ENCODE results near the gene ADRM1. TPM values are rescaled to one million over a fixed set of nuclear protein-coding genes. Genes with fewer than 3 reads are reported as not detected.
A peak's percentile ranks its signal among the peaks of the same experiment; 100 is the strongest.

ADRM1 gene
- total RNA-seq, 2 experiments from 2014 or later, result 87.0 to 128 TPM

- POLR2A ChIA-PET, result no interaction called here
- no peaks in the 10 kb centered on the region for H3K9me3 ChIP-seq (ENCODE audit: low read length)
- no peaks in the 10 kb centered on the region for H4K20me1 ChIP-seq (ENCODE audit: insufficient read depth, low read length)
- H3K4me2 ChIP-seq (ENCODE audit: low read length), result no peak overlapping the region
- TF ChIP-seq CTCF (conservative IDR thresholded peaks at IDR 0.05; ENCODE audit: low read length) (no peak), EZH2phosphoT487 (IDR thresholded peaks at IDR 0.05; ENCODE audit: borderline replicate concordance, low read depth, low read length) (no peak)
- no peak overlapping the region for H3K4me3 ChIP-seq (ENCODE audit: low read depth, low read length, poor library complexity, severe bottlenecking)
- no peak overlapping the region for H2AFZ ChIP-seq (ENCODE audit: low read length)
- H3K36me3 ChIP-seq (ENCODE audit: insufficient read depth, low read length), result peaks cover 53% of the 10 kb centered on the region
- DNase-seq (ENCODE audit: low spot score), result no peak
- CTCF ChIA-PET (ENCODE audit: unreplicated experiment), result no interaction called here
- H3K79me2 ChIP-seq (ENCODE audit: insufficient read depth, low read depth, low read length), result no peaks in the 10 kb centered on the region
- no peak overlapping the region for H3K27ac ChIP-seq (ENCODE audit: low read depth, low read length, poor library complexity, severe bottlenecking)
- H3K9me2 ChIP-seq (ENCODE audit: insufficient read depth, low read length), result no peaks in the 10 kb centered on the region
- intact Hi-C loops (cut with micrococcal nuclease; ENCODE audit: unreplicated experiment), result no loop called here
- no TSS peak for BruUV-seq (replicated peaks)
- H3K4me1 ChIP-seq (ENCODE audit: insufficient read depth, low read length, poor library complexity, severe bottlenecking), result peaks cover 5% of the 10 kb centered on the region
These were observed 16.6 kb downstream of the ADRM1 start for GRCh38 chr20:62319346-62319909.

- H3K36me3 ChIP-seq (ENCODE audit: insufficient read depth, low read length), result peaks cover 62% of the 10 kb centered on the region
- H3K4me3 ChIP-seq (ENCODE audit: low read depth, low read length, poor library complexity, severe bottlenecking), result no peak overlapping the region
- no peaks in the 10 kb centered on the region for H3K9me3 ChIP-seq (ENCODE audit: low read length)
- DNase-seq (ENCODE audit: low spot score), result peak; percentile 69
- no peak overlapping the region for H3K4me2 ChIP-seq (ENCODE audit: low read length)
- POLR2A ChIA-PET, result interaction anchor here (0.5 to 0.6 kb wide), 2 partner anchors 66 to 1311 kb away, joined by 3 to 4 read pairs; partner anchors contain the start of gene RPS21
- H3K9me2 ChIP-seq (ENCODE audit: insufficient read depth, low read length), result no peaks in the 10 kb centered on the region
- no peaks in the 10 kb centered on the region for H3K79me2 ChIP-seq (ENCODE audit: insufficient read depth, low read depth, low read length)
- CTCF ChIA-PET (ENCODE audit: unreplicated experiment), result no interaction called here
- H2AFZ ChIP-seq (ENCODE audit: low read length), result no peak overlapping the region
- peaks cover 5% of the 10 kb centered on the region for H3K4me1 ChIP-seq (ENCODE audit: insufficient read depth, low read length, poor library complexity, severe bottlenecking)
- H4K20me1 ChIP-seq (ENCODE audit: insufficient read depth, low read length), result no peaks in the 10 kb centered on the region
- intact Hi-C loops (cut with micrococcal nuclease; ENCODE audit: unreplicated experiment), result loop anchor here (1.0 to 5.0 kb wide), 2 partner anchors 18 to 47 kb away; partner anchors contain the start of genes ADRM1 and LAMA5
- BruUV-seq (replicated peaks), result no TSS peak
- H3K27ac ChIP-seq (ENCODE audit: low read depth, low read length, poor library complexity, severe bottlenecking), result no peak overlapping the region
- TF ChIP-seq EZH2phosphoT487 (IDR thresholded peaks at IDR 0.05; ENCODE audit: borderline replicate concordance, low read depth, low read length), result no peak
- TF ChIP-seq CTCF (conservative IDR thresholded peaks at IDR 0.05; ENCODE audit: low read length), result no peak
These were observed 18.0 kb downstream of the ADRM1 start for GRCh38 chr20:62320581-62321354.

GRCh38 chr20:62321521-62321948, 18.7 kb downstream of the ADRM1 start:
- intact Hi-C loops (cut with micrococcal nuclease; ENCODE audit: unreplicated experiment), result loop anchor here (1.0 to 5.0 kb wide), 2 partner anchors 19 to 46 kb away; partner anchors contain the start of genes ADRM1 and LAMA5
- H3K4me1 ChIP-seq (ENCODE audit: insufficient read depth, low read length, poor library complexity, severe bottlenecking), result peaks cover 11% of the 10 kb centered on the region
- ChIA-PET POLR2A (no interaction called here), CTCF (ENCODE audit: unreplicated experiment) (no interaction called here)
- no TSS peak for BruUV-seq (replicated peaks)
- no peak overlapping the region for H3K27ac ChIP-seq (ENCODE audit: low read depth, low read length, poor library complexity, severe bottlenecking)
- H3K79me2 ChIP-seq (ENCODE audit: insufficient read depth, low read depth, low read length), result no peaks in the 10 kb centered on the region
- no peak overlapping the region for H2AFZ ChIP-seq (ENCODE audit: low read length)
- H3K36me3 ChIP-seq (ENCODE audit: insufficient read depth, low read length), result peaks cover 60% of the 10 kb centered on the region
- no peaks in the 10 kb centered on the region for H4K20me1 ChIP-seq (ENCODE audit: insufficient read depth, low read length)
- H3K9me2 ChIP-seq (ENCODE audit: insufficient read depth, low read length), result no peaks in the 10 kb centered on the region
- no peak for TF ChIP-seq EZH2phosphoT487 (IDR thresholded peaks at IDR 0.05; ENCODE audit: borderline replicate concordance, low read depth, low read length)
- TF ChIP-seq CTCF (conservative IDR thresholded peaks at IDR 0.05; ENCODE audit: low read length), result no peak
- peak; percentile 80 for DNase-seq (ENCODE audit: low spot score)
- H3K9me3 ChIP-seq (ENCODE audit: low read length), result no peaks in the 10 kb centered on the region
- H3K4me2 ChIP-seq (ENCODE audit: low read length), result no peak overlapping the region
- H3K4me3 ChIP-seq (ENCODE audit: low read depth, low read length, poor library complexity, severe bottlenecking), result no peak overlapping the region

Measured in OCI-LY7 (cell line).